Testis (tissue), 2 donors: ENCODE data around the gene FMC1.

Experiments used
- CTCF ChIP-seq, 3 experiments: fragments of 450-650 bp in 2 of 3; fragments of 200-600 bp in 1 of 3; sonication (generic) in 1 of 3; IDR thresholded peaks; one replicate each; pipeline ENCODE4 v1.5.1; 2016 to 2019; ENCODE audit warnings: antibody characterized with exemption in 3 of 3, mild to moderate bottlenecking in 2 of 3, moderate library complexity in 1 of 3
- POLR2A ChIP-seq: fragments of 450-650 bp; IDR thresholded peaks from one replicate; pipeline ENCODE4 v1.6.1; 2017; ENCODE audit warnings: antibody characterized with exemption, mild to moderate bottlenecking, moderate library complexity

GRCh38 chr7:139358541-139359365, 17.6 kb downstream of the FMC1 start:
- no peak for TF ChIP-seq CTCF (IDR thresholded peaks at IDR 0.05)
- no peak for TF ChIP-seq POLR2A
